HepG2 (cell line): ENCODE measurements around the gene AAR2. TPM values are rescaled to one million over a fixed set of nuclear protein-coding genes. Genes with fewer than 3 reads are reported as not detected.
A peak's percentile ranks its signal among the peaks of the same experiment; 100 is the strongest.

ENCODE experiments used
- AHR ChIP-seq: IDR thresholded peaks from 2 replicates; pipeline ENCODE4 v1.6.1; 2018; ENCODE audit warnings: missing genetic modification reagents, missing compliant biosample characterization
- ATF4 ChIP-seq, 2 experiments: fragments of 450-650 bp in 1 of 2; sonication (generic) in 1 of 2; formaldehyde crosslinking; IDR thresholded peaks; 2 replicates each; pipeline versions ENCODE4 v1.5.0 to v1.8.0; 2020 to 2022; ENCODE audit warnings: mild to moderate bottlenecking in 1 of 2, missing genetic modification reagents in 1 of 2
- BHLHE40 ChIP-seq: IDR thresholded peaks from 2 replicates; pipeline ENCODE4 v1.6.1; 2011; ENCODE audit warnings: low read length, improper control_type of control experiment
- CEBPG ChIP-seq: IDR thresholded peaks from 2 replicates; pipeline ENCODE4 v1.6.1; 2016
- KDM2A ChIP-seq: sonication (generic); formaldehyde crosslinking; IDR thresholded peaks from 2 replicates; pipeline ENCODE4 v1.4.0; 2020; ENCODE audit warnings: low read depth, missing genetic modification reagents, borderline replicate concordance
- NFIC ChIP-seq: IDR thresholded peaks from 2 replicates; pipeline ENCODE4 v1.6.1; 2012; ENCODE audit warnings: mild to moderate bottlenecking, low read length, inconsistent platforms
- NFRKB ChIP-seq: fragments of 450-650 bp; IDR thresholded peaks from 2 replicates; pipeline ENCODE4 v1.6.1; 2017
- PBX2 ChIP-seq: IDR thresholded peaks from 2 replicates; pipeline ENCODE4 v1.6.1; 2016; ENCODE audit warnings: control low read depth
- PHB2 ChIP-seq: fragments of 450-650 bp; IDR thresholded peaks from 2 replicates; pipeline ENCODE4 v1.6.1; 2018; ENCODE audit not compliant: partially characterized antibody
- RBM22 ChIP-seq: fragments of 200-400 bp; formaldehyde crosslinking; optimal IDR thresholded peaks from 2 replicates; pipeline ENCODE3; 2017; ENCODE audit warnings: mild to moderate bottlenecking, low read length, moderate library complexity
- SAFB2 ChIP-seq: sonication (generic); formaldehyde crosslinking; IDR thresholded peaks from 2 replicates; pipeline ENCODE4 v1.5.1; 2020; ENCODE audit warnings: missing genetic modification reagents, low read depth, mild to moderate bottlenecking, borderline replicate concordance
- SMARCE1 ChIP-seq: fragments of 450-650 bp; IDR thresholded peaks from 2 replicates; pipeline ENCODE4 v1.6.1; 2017; ENCODE audit warnings: borderline replicate concordance
- SOX13 ChIP-seq, 3 experiments: fragments of 450-650 bp in 1 of 3; sonication (generic) in 1 of 3; formaldehyde crosslinking in 1 of 3; IDR thresholded peaks in 2 of 3; conservative IDR thresholded peaks in 1 of 3; 2 replicates each; pipeline versions ENCODE4 v1.5.0 to v1.6.1; 2016 to 2020; ENCODE audit warnings: antibody characterized with exemption in 1 of 3, mild to moderate bottlenecking in 1 of 3, missing compliant biosample characterization in 1 of 3, missing genetic modification reagents in 1 of 3, moderate library complexity in 1 of 3
- SRSF1 ChIP-seq: fragments of 200-400 bp; formaldehyde crosslinking; optimal IDR thresholded peaks from 2 replicates; pipeline ENCODE3; 2017; ENCODE audit warnings: mild to moderate bottlenecking, low read depth, low read length, moderate library complexity
- TCF12 ChIP-seq, 2 experiments: fragments of 450-650 bp in 1 of 2; sonication (generic) in 1 of 2; formaldehyde crosslinking in 1 of 2; IDR thresholded peaks; 2 replicates each; pipeline versions ENCODE4 v1.6.1 to v1.8.0; 2017 to 2022; ENCODE audit warnings: antibody characterized with exemption in 1 of 2, mild to moderate bottlenecking in 1 of 2, missing genetic modification reagents in 1 of 2, moderate library complexity in 1 of 2
- TFE3 ChIP-seq: IDR thresholded peaks from 2 replicates; pipeline ENCODE4 v1.6.1; 2016
- ZBTB7A ChIP-seq: sonication (generic); formaldehyde crosslinking; IDR thresholded peaks from 2 replicates; pipeline ENCODE4 v1.8.0; 2022; ENCODE audit warnings: mild to moderate bottlenecking, missing genetic modification reagents
- ZNF224 ChIP-seq: sonication (generic); formaldehyde crosslinking; IDR thresholded peaks from 2 replicates; pipeline ENCODE4 v1.5.0; 2020; ENCODE audit warnings: mild to moderate bottlenecking, missing genetic modification reagents
- ZNF34 ChIP-seq: sonication (generic); formaldehyde crosslinking; IDR thresholded peaks from 2 replicates; pipeline ENCODE4 v1.4.0; 2020; ENCODE audit warnings: mild to moderate bottlenecking, missing genetic modification reagents, borderline replicate concordance
- ZNF546 ChIP-seq: sonication (generic); formaldehyde crosslinking; conservative IDR thresholded peaks from 2 replicates; pipeline ENCODE4 v1.8.1; 2023; ENCODE audit warnings: mild to moderate bottlenecking, missing genetic modification reagents
- ZNF678 ChIP-seq: sonication (generic); formaldehyde crosslinking; IDR thresholded peaks from 2 replicates; pipeline ENCODE4 v1.4.0; 2020; ENCODE audit warnings: mild to moderate bottlenecking, missing genetic modification reagents
- ZNF713 ChIP-seq: sonication (generic); formaldehyde crosslinking; IDR thresholded peaks from 2 replicates; pipeline ENCODE4 v1.4.0; 2020; ENCODE audit warnings: mild to moderate bottlenecking, missing genetic modification reagents
- ZNF788 ChIP-seq: sonication (generic); formaldehyde crosslinking; IDR thresholded peaks from 2 replicates; pipeline ENCODE4 v1.5.0; 2020; ENCODE audit warnings: mild to moderate bottlenecking, missing genetic modification reagents, borderline replicate concordance
- ZSCAN20 ChIP-seq: sonication (generic); formaldehyde crosslinking; IDR thresholded peaks from 2 replicates; pipeline ENCODE4 v1.4.0; 2020; ENCODE audit warnings: missing genetic modification reagents, mild to moderate bottlenecking, borderline replicate concordance
- polyA plus RNA-seq, 8 experiments: library from polyadenylated mRNA; depleted of rRNA in 3 of 8; stranded (reverse) in 7 of 8; unstranded in 1 of 8; fragments of >200 nt; fragmentation: Illumina TruSeq in 4 of 8; extraction: Trizol in 4 of 8; gene quantifications; 2 replicates each; pipeline versions ENCODE4 v1.2.1 to v1.2.3, GENCODE V29; 2011 to 2016; ENCODE audit warnings: low read depth in 4 of 8, missing spikeins in 1 of 8, mixed read lengths in 1 of 8; ENCODE audit not compliant: insufficient read depth in 1 of 8
- total RNA-seq, 5 experiments: library from RNA; depleted of rRNA; stranded (reverse); fragments of >200 nt; fragmentation: Illumina TruSeq; extraction: Trizol; gene quantifications; 2 replicates each; pipeline ENCODE4 v1.2.3, GENCODE V29; 2016; ENCODE audit warnings: low read depth in 1 of 5
- TF ChIP-seq, protein P1 (sequence below): sonication (generic); formaldehyde crosslinking; conservative IDR thresholded peaks from 2 replicates; pipeline ENCODE4 v1.4.0; 2020; ENCODE audit warnings: missing genetic modification reagents
- TF ChIP-seq, protein P2 (sequence below): sonication (generic); formaldehyde crosslinking; IDR thresholded peaks from 2 replicates; pipeline ENCODE4 v1.8.1; 2023; ENCODE audit warnings: mild to moderate bottlenecking, inconsistent platforms, moderate library complexity, missing genetic modification reagents, borderline replicate concordance

The AAR2 gene
- total and polyA plus RNA-seq, 2 of the 13 experiments (the other 11 are each of a cell fraction or from before 2014, with no cell fraction given) = 45.2 to 46.2 TPM

DNA sequence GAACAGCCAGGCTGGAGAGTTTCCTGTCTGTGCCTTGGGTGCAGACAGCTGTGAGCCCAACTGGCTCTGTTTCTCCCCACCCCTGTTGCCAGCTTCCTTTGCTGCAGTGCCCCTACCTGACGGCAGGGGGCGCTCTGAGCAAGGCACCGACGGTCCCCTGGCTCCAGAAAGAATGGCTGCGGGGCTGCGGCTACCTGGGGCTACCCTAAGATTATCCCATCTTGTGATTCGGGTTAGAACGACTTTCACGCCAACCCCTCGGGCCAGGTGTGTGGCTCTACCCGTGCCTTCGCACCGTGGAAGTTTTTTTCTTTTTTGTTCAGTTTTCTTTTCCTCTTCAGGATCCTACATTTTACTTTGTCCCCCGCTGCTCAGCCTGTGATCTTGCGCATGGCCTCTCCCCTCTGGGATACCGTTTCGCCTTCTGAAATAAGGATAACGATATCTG is 33.4 kb upstream of the AAR2 start (continued):
- TF ChIP-seq TFE3 (no peak), KDM2A (CRISPR knock-in tag) (peak; percentile 74; the same call in 1 of the 2 replicates), TCF12 (IDR thresholded peaks at IDR 0.05) (no peak), TCF12 (CRISPR knock-in tag; IDR thresholded peaks at IDR 0.05) (no peak), NFIC (no peak), BHLHE40 (no peak), AHR (CRISPR knock-in tag) (0 out of 2 replicates have a peak, but pooled peaks have one; percentile 27), PHB2 (no peak), SOX13 (IDR thresholded peaks at IDR 0.05) (no peak), SOX13 (CRISPR knock-in tag; conservative IDR thresholded peaks at IDR 0.05 in 1 of 2, IDR thresholded peaks at IDR 0.05 in 1 of 2) (peak in 1 of 2 experiments; percentile 37; a peak in 1 of 4 replicates), ZNF678 (CRISPR knock-in tag) (no peak), SRSF1 (no peak), NFRKB (no peak), ZNF788 (CRISPR knock-in tag) (no peak; the same call in 1 of the 2 replicates), RBM22 (no peak), ZBTB7A (no peak), ATF4 (CRISPR knock-in tag; IDR thresholded peaks at IDR 0.05) (no peak), ZNF224 (CRISPR knock-in tag) (no peak), PBX2 (no peak), ZNF713 (CRISPR knock-in tag) (no peak), ZNF34 (no peak), SMARCE1 (no peak), SAFB2 (no peak), ZNF546 (CRISPR knock-in tag) (no peak), CEBPG (CRISPR knock-in tag) (no peak), ZSCAN20 (CRISPR knock-in tag) (no peak)
- TF ChIP-seq, protein P1, sequence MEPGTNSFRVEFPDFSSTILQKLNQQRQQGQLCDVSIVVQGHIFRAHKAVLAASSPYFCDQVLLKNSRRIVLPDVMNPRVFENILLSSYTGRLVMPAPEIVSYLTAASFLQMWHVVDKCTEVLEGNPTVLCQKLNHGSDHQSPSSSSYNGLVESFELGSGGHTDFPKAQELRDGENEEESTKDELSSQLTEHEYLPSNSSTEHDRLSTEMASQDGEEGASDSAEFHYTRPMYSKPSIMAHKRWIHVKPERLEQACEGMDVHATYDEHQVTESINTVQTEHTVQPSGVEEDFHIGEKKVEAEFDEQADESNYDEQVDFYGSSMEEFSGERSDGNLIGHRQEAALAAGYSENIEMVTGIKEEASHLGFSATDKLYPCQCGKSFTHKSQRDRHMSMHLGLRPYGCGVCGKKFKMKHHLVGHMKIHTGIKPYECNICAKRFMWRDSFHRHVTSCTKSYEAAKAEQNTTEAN (CRISPR knock-in tag) = no peak
- TF ChIP-seq, protein P2, sequence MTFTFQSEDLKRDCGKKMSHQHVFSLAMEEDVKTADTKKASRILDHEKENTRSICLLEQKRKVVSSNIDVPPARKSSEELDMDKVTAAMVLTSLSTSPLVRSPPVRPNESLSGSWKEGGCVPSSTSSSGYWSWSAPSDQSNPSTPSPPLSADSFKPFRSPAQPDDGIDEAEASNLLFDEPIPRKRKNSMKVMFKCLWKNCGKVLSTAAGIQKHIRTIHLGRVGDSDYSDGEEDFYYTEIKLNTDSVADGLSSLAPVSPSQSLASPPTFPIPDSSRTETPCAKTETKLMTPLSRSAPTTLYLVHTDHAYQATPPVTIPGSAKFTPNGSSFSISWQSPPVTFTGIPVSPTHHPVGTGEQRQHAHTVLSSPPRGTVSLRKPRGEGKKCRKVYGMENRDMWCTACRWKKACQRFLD (CRISPR knock-in tag) = no peak
